GM12878 (cell line): ENCODE measurements around the gene FDX2. TPM values are rescaled to one million over a fixed set of nuclear protein-coding genes. Genes with fewer than 3 reads are reported as not detected.
A peak's percentile ranks its signal among the peaks of the same experiment; 100 is the strongest.

ENCODE experiments used
- ATAC-seq: fragments of 200-7000 bp; cut with Tn5 transposase; 3 replicates; pipeline ENCODE4 v1.9.1; 2020; ENCODE audit warnings: mild to moderate bottlenecking, moderate library complexity
- BruUV-seq: library from RNA; stranded (reverse); fragments of 400-500 nt; replicated peaks from 2 replicates; lab custom pipeline; 2021; lab: Mats Ljungman, UMichigan
- CTCF ChIA-PET: fragments of 300-600 bp; sonication (Branson Sonifier 250); formaldehyde crosslinking; extraction: SDS; loops from one replicate; lab custom pipeline; 2021; ENCODE audit warnings: inconsistent platforms; lab: Yijun Ruan, JAX
- POLR2A ChIA-PET: fragments of 350-600 bp; formaldehyde crosslinking; extraction: SDS; loops from one replicate; lab custom pipeline; 2021; ENCODE audit warnings: inconsistent platforms; lab: Charles Lee
- RAD21 ChIA-PET: fragments of 300-600 bp; sonication (Branson Sonifier 250); formaldehyde crosslinking; loops from one replicate; lab custom pipeline; 2023; ENCODE audit warnings: antibody characterized with exemption; ENCODE audit not compliant: unreplicated experiment; lab: Charles Lee
- SMC1A ChIA-PET: fragments of 300-600 bp; sonication (Branson Sonifier 250); formaldehyde crosslinking; loops from one replicate; lab custom pipeline; 2023; ENCODE audit not compliant: unreplicated experiment, uncharacterized antibody; lab: Charles Lee
- DNase-seq: peaks from one replicate; pipeline ENCODE4 v3.0.0-alpha.2; 2011; ENCODE audit warnings: low read depth, low spot score
- FAIRE-seq: peaks from 3 replicates; lab custom pipeline; 2011; peaks lifted over from hg19 to GRCh38; lab: Jason Lieb, UNC
- H2AFZ ChIP-seq: 2 replicates; pipeline ENCODE4 v1.6.0; 2011; ENCODE audit warnings: low read depth, low read length, control low read depth; ENCODE audit not compliant: control insufficient read depth
- H3K27ac ChIP-seq: 2 replicates; pipeline ENCODE4 v1.5.1; 2011; ENCODE audit warnings: control low read depth; ENCODE audit not compliant: control insufficient read depth, insufficient read depth
- H3K27me3 ChIP-seq, 2 experiments: replicated peaks in 1 of 2; 2 replicates each; pipeline versions ENCODE4 v1.6.0 to v1.6.1; 2011; ENCODE audit warnings: low read length in 1 of 2; ENCODE audit not compliant: control insufficient read depth in 2 of 2, insufficient read depth in 2 of 2
- H3K36me3 ChIP-seq, 2 experiments: 2 replicates each; pipeline ENCODE4 v1.5.1; 2011; ENCODE audit warnings: low read length in 1 of 2; ENCODE audit not compliant: control insufficient read depth in 2 of 2, insufficient read depth in 2 of 2
- H3K4me1 ChIP-seq: 2 replicates; pipeline ENCODE4 v1.6.1; 2011; ENCODE audit warnings: mild to moderate bottlenecking, low read length, moderate library complexity, mixed read lengths; ENCODE audit not compliant: control insufficient read depth, insufficient read depth
- H3K4me2 ChIP-seq: 2 replicates; pipeline ENCODE4 v1.6.0; 2011; ENCODE audit warnings: control low read depth; ENCODE audit not compliant: control insufficient read depth, insufficient read depth
- H3K4me3 ChIP-seq: fragments of 200-600 bp; sonication (generic); 2 replicates; pipeline ENCODE4 v1.5.1; 2016
- H3K79me2 ChIP-seq: 2 replicates; pipeline ENCODE4 v1.6.0; 2011; ENCODE audit warnings: low read length; ENCODE audit not compliant: control insufficient read depth, insufficient read depth
- H3K9ac ChIP-seq: 2 replicates; pipeline ENCODE4 v1.8.0; 2011; ENCODE audit warnings: low read length, control low read depth, mixed read lengths; ENCODE audit not compliant: control insufficient read depth, insufficient read depth
- H3K9me3 ChIP-seq: replicated peaks from 3 replicates; pipeline ENCODE4 v1.5.1; 2011; ENCODE audit warnings: mild to moderate bottlenecking, low read length; ENCODE audit not compliant: control insufficient read depth, insufficient read depth
- H4K20me1 ChIP-seq: 2 replicates; pipeline ENCODE4 v1.6.0; 2011; ENCODE audit not compliant: control insufficient read depth, insufficient read depth
- BACH1 ChIP-seq: fragments of 450-650 bp; IDR thresholded peaks from 2 replicates; pipeline ENCODE4 v1.6.1; 2017; ENCODE audit warnings: mild to moderate bottlenecking, borderline replicate concordance
- ESRRA ChIP-seq: IDR thresholded peaks from 2 replicates; pipeline ENCODE4 v1.6.1; 2012; ENCODE audit warnings: mild to moderate bottlenecking, low read length, improper control_type of control experiment
- ETV6 ChIP-seq, 2 experiments: fragments of 450-650 bp in 1 of 2; IDR thresholded peaks in 1 of 2; conservative IDR thresholded peaks in 1 of 2; 2 replicates each; pipeline ENCODE4 v1.6.1; 2014; ENCODE audit warnings: antibody characterized with exemption in 1 of 2, borderline replicate concordance in 1 of 2, low read depth in 1 of 2, mild to moderate bottlenecking in 1 of 2, moderate library complexity in 1 of 2
- HCFC1 ChIP-seq: fragments of 150-350 bp; IDR thresholded peaks from 2 replicates; pipeline ENCODE4 v1.6.1; 2014; ENCODE audit warnings: low read length
- JUNB ChIP-seq: IDR thresholded peaks from 2 replicates; pipeline ENCODE4 v1.6.1; 2016; ENCODE audit warnings: antibody characterized with exemption, mild to moderate bottlenecking
- NR2F1 ChIP-seq: fragments of 450-650 bp; conservative IDR thresholded peaks from 2 replicates; pipeline ENCODE4 v1.6.1; 2017; ENCODE audit warnings: mild to moderate bottlenecking
- RELA ChIP-seq: fragments of 450-650 bp; IDR thresholded peaks from 2 replicates; pipeline ENCODE4 v1.8.0; 2014; ENCODE audit warnings: borderline replicate concordance; ENCODE audit not compliant: partially characterized antibody
- SPI1 ChIP-seq: IDR thresholded peaks from 2 replicates; pipeline ENCODE4 v1.6.1; 2011; ENCODE audit warnings: low read depth, mild to moderate bottlenecking, low read length, moderate library complexity, borderline replicate concordance; ENCODE audit not compliant: insufficient read depth
- WGBS: methylation state at CpG from one replicate; pipeline ENCODE4 v1.1.6; 2016; ENCODE audit warnings: low lambda C conversion rate; ENCODE audit not compliant: insufficient replicate concordance, insufficient coverage; ENCODE audit errors: missing lambda C conversion rate; 5-methylcytosine and 5-hydroxymethylcytosine counted together
- in situ Hi-C: fragments of 300-500 bp; cut with MboI; formaldehyde crosslinking; loops from 9 replicates; pipeline ENCODE4 v1.14.3; 2018; ENCODE audit warnings: mixed read lengths
- intact Hi-C: fragments of 100-400 bp; cut with micrococcal nuclease; formaldehyde crosslinking; loops from one replicate; pipeline ENCODE4 v1.14.2; 2022; ENCODE audit not compliant: unreplicated experiment
- polyA plus RNA-seq, 11 experiments: library from polyadenylated mRNA; depleted of rRNA in 4 of 11; unstranded in 6 of 11; stranded (reverse) in 5 of 11; fragments of >200 nt; fragmentation: Nextera tagmentation in 4 of 11; fragmentation: Illumina TruSeq in 1 of 11; extraction: Ambion mirVana in 4 of 11; extraction: Trizol in 1 of 11; gene quantifications; 1 replicate in 1 of 11; 2 replicates in 10 of 11; pipeline versions ENCODE4 v1.2.1 to v1.2.3, GENCODE V29; 2011 to 2016; ENCODE audit warnings: inconsistent platforms in 2 of 11, missing spikeins in 2 of 11, low read depth in 1 of 11
- total RNA-seq, 4 experiments: library from RNA; depleted of rRNA in 3 of 4; stranded (reverse); fragments of >200 nt in 3 of 4; fragmentation: Illumina TruSeq in 1 of 4; extraction: Trizol in 1 of 4; gene quantifications; 2 replicates each; pipeline versions ENCODE4 v1.2.1 to v1.2.3, GENCODE V29; 2013 to 2021
- TF ChIP-seq, protein P1 (sequence below): fragments of 450-650 bp; IDR thresholded peaks from 2 replicates; pipeline ENCODE4 v1.6.1; 2018; ENCODE audit warnings: borderline replicate concordance, mild to moderate bottlenecking; ENCODE audit not compliant: partially characterized antibody
- TF ChIP-seq, protein P2 (sequence below): fragments of 450-650 bp; IDR thresholded peaks from 2 replicates; pipeline ENCODE4 v1.6.1; 2016; ENCODE audit warnings: mild to moderate bottlenecking
- TF ChIP-seq, protein P3 (sequence below): fragments of 450-650 bp; formaldehyde crosslinking; IDR thresholded peaks from 2 replicates; pipeline ENCODE4 v1.4.0; 2022; ENCODE audit warnings: mild to moderate bottlenecking, moderate library complexity
- TF ChIP-seq, protein P4 (sequence below): IDR thresholded peaks from 2 replicates; pipeline ENCODE4 v1.6.1; 2011; ENCODE audit warnings: low read depth, low read length, improper control_type of control experiment, borderline replicate concordance

FDX2 gene
- total and polyA plus RNA-seq, 10 of the 15 experiments (the other 5 are each of a cell fraction or from before 2014, with no cell fraction given): 1.4 to 50.4 (median 24.7) TPM

DNA sequence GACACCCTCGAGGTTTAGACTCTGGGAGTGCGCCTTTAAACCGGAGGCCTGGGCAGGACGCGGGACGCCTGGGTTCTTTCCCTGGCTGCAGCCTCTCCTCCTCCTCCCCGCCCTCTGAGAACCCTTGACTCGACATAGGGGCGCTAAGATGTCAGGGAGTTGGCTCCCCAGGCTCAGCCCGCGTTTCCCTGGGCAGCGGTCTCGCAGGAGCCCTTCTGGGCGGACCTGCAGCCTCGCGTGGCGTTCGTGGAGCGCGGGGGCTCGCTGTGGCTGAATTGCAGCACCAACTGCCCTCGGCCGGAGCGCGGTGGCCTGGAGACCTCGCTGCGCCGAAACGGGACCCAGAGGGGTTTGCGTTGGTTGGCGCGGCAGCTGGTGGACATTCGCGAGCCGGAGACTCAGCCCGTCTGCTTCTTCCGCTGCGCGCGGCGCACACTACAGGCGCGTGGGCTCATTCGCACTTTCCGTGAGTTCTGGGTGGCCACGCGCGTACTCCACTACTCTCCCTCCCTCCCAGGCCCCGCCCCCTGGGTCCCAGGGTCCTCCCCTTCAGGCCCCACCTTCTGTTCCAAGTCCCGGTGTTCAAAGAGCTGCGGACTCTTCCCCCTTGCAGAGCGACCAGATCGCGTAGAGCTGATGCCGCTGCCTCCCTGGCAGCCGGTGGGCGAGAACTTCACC, 24.8 kb downstream of the FDX2 start (continued):
- no peak for TF ChIP-seq SPI1

DNA sequence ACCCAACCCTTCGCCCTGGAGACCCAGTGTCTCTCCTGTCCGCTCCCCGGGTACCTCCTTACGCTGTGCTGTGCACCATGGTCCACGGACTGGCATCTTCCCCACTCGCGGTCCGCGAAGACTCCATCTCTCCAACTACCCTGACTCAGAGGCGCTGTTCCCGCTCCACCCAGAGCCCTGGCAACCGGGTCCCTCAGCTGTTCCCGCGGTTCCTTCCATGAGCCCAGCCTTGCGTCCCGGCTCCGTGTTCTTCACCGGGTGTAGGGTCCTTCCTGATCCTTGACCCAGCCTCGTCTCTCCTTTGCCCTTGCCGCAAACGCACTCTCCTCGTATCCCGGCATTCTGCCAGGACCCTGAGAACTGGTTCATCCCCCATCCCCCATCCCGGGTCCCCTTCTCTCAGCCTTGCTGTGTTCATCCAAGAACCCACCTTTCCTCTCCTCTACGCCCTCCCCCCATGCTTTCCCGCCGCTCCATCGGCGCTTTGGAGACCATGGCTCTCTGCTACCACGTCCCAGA, 25.4 kb downstream of the FDX2 start:
- Histone ChIP-seq H3K9me3 (no peaks in the 10 kb centered on the region; the same call in 2 of the 3 replicates), H3K36me3 (peaks cover 4 to 8% of the 10 kb centered on the region in 2 experiments; a peak in 3 of 4 replicates), H3K4me3 (peak overlapping the region; percentile 77), H3K4me1 (peaks cover 64% of the 10 kb centered on the region), H4K20me1 (peaks cover 7% of the 10 kb centered on the region; the same call in 1 of the 2 replicates), H3K9ac (no peak overlapping the region; the same call in 1 of the 2 replicates), H3K27me3 (peaks cover 3 to 16% of the 10 kb centered on the region in 2 experiments), H3K4me2 (peak overlapping the region; percentile 98), H3K79me2 (no peaks in the 10 kb centered on the region), H2AFZ (peak overlapping the region; percentile 61), H3K27ac (no peak overlapping the region)
- in situ Hi-C loops: no loop called here
- ChIA-PET SMC1A (interaction anchor here (0.6 to 2.2 kb wide), 7 partner anchors 8 to 98 kb away, joined by 3 to 27 read pairs (median 5); partner anchors contain the start of genes ICAM1 and TYK2), RAD21 (interaction anchor here (1.0 to 5.4 kb wide), 3 partner anchors 19 to 122 kb away, joined by 3 to 119 read pairs (median 10); partner anchors contain the start of genes ICAM1 and TYK2), POLR2A (interaction anchor here (1.2 to 5.5 kb wide), 10 partner anchors 8 to 92 kb away, joined by 4 to 69 read pairs (median 7); partner anchors contain the start of genes FDX2, ICAM1, RAVER1 and TYK2), CTCF (interaction anchor here (1.0 to 5.9 kb wide), 6 partner anchors 17 to 110 kb away, joined by 3 to 58 read pairs (median 8); partner anchors contain the start of genes ICAM1 and RAVER1)
- ATAC-seq (no peak), FAIRE-seq (no peak), DNase-seq (no peak)
- 1% methylated on average over 20 of the region's 30 CpGs for WGBS
- intact Hi-C loops: no loop called here
- no TSS peak for BruUV-seq
- TF ChIP-seq JUNB (no peak), HCFC1 (no peak), NR2F1 (no peak), RELA (no peak), BACH1 (no peak), ESRRA (no peak), ETV6 (conservative IDR thresholded peaks at IDR 0.05 in 1 of 2, IDR thresholded peaks at IDR 0.05 in 1 of 2; ENCODE audit: borderline replicate concordance in 1 of 2, low read depth in 1 of 2) (no peak)
- TF ChIP-seq, protein P1, sequence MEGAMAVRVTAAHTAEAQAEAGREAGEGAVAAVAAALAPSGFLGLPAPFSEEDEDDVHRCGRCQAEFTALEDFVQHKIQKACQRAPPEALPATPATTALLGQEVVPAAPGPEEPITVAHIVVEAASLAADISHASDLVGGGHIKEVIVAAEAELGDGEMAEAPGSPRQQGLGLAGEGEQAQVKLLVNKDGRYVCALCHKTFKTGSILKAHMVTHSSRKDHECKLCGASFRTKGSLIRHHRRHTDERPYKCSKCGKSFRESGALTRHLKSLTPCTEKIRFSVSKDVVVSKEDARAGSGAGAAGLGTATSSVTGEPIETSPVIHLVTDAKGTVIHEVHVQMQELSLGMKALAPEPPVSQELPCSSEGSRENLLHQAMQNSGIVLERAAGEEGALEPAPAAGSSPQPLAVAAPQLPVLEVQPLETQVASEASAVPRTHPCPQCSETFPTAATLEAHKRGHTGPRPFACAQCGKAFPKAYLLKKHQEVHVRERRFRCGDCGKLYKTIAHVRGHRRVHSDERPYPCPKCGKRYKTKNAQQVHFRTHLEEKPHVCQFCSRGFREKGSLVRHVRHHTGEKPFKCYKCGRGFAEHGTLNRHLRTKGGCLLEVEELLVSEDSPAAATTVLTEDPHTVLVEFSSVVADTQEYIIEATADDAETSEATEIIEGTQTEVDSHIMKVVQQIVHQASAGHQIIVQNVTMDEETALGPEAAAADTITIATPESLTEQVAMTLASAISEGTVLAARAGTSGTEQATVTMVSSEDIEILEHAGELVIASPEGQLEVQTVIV: no peak
- TF ChIP-seq, protein P2, sequence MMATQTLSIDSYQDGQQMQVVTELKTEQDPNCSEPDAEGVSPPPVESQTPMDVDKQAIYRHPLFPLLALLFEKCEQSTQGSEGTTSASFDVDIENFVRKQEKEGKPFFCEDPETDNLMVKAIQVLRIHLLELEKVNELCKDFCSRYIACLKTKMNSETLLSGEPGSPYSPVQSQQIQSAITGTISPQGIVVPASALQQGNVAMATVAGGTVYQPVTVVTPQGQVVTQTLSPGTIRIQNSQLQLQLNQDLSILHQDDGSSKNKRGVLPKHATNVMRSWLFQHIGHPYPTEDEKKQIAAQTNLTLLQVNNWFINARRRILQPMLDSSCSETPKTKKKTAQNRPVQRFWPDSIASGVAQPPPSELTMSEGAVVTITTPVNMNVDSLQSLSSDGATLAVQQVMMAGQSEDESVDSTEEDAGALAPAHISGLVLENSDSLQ: no peak
- TF ChIP-seq, protein P3, sequence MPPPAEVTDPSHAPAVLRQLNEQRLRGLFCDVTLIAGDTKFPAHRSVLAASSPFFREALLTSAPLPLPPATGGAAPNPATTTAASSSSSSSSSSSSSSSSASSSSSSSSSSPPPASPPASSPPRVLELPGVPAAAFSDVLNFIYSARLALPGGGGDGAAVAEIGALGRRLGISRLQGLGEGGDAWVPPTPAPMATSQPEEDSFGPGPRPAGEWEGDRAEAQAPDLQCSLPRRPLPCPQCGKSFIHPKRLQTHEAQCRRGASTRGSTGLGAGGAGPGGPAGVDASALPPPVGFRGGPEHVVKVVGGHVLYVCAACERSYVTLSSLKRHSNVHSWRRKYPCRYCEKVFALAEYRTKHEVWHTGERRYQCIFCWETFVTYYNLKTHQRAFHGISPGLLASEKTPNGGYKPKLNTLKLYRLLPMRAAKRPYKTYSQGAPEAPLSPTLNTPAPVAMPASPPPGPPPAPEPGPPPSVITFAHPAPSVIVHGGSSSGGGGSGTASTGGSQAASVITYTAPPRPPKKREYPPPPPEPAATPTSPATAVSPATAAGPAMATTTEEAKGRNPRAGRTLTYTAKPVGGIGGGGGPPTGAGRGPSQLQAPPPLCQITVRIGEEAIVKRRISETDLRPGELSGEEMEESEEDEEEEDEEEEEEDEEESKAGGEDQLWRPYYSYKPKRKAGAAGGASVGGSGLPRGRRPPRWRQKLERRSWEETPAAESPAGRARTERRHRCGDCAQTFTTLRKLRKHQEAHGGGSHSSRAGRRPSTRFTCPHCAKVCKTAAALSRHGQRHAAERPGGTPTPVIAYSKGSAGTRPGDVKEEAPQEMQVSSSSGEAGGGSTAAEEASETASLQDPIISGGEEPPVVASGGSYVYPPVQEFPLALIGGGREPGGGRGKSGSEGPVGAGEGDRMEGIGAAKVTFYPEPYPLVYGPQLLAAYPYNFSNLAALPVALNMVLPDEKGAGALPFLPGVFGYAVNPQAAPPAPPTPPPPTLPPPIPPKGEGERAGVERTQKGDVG (CRISPR knock-in tag): no peak
- TF ChIP-seq, protein P4, sequence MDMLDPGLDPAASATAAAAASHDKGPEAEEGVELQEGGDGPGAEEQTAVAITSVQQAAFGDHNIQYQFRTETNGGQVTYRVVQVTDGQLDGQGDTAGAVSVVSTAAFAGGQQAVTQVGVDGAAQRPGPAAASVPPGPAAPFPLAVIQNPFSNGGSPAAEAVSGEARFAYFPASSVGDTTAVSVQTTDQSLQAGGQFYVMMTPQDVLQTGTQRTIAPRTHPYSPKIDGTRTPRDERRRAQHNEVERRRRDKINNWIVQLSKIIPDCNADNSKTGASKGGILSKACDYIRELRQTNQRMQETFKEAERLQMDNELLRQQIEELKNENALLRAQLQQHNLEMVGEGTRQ: no peak
